HepG2 (cell line): ENCODE measurements around the gene TMC2. TPM values are rescaled to one million over a fixed set of nuclear protein-coding genes. Genes with fewer than 3 reads are reported as not detected.
"Not testable (repeated sequence)": the region's sequence is repeated elsewhere in the genome, so short reads cannot be mapped to it uniquely, and the experiment has no call there.

Experiments
- ATAC-seq: fragments of 200-7000 bp; cut with Tn5 transposase; 3 replicates; pipeline ENCODE4 v1.9.1; 2020; ENCODE audit warnings: mild to moderate bottlenecking, moderate library complexity
- BruUV-seq: library from RNA; stranded (reverse); fragments of 400-500 nt; replicated peaks from 2 replicates; lab custom pipeline; 2021; lab: Mats Ljungman, UMichigan
- CTCF ChIA-PET: fragments of 300-600 bp; formaldehyde crosslinking; extraction: SDS; loops from one replicate; lab custom pipeline; 2021; ENCODE audit warnings: low total read pairs, inconsistent platforms, low intra/inter-chr PET ratio; lab: Yijun Ruan, JAX
- POLR2A ChIA-PET: fragments of 350-600 bp; sonication (Branson Sonifier 250); formaldehyde crosslinking; loops from one replicate; lab custom pipeline; 2020; ENCODE audit warnings: antibody characterized with exemption, inconsistent platforms; lab: Yijun Ruan, JAX
- DNase-seq: peaks from one replicate; pipeline ENCODE4 v3.0.0-alpha.2; 2015; ENCODE audit warnings: low spot score
- FAIRE-seq: peaks from 3 replicates; lab custom pipeline; 2011; peaks lifted over from hg19 to GRCh38; lab: Jason Lieb, UNC
- H2AFZ ChIP-seq: one replicate; pipeline ENCODE4 v1.6.1; 2011; ENCODE audit warnings: low read length, inconsistent platforms
- H3K27ac ChIP-seq: fragments of 300-600 bp; 3 replicates; pipeline ENCODE4 v1.8.0; 2011; ENCODE audit warnings: mixed run types, mild to moderate bottlenecking, mixed read lengths, low read length, inconsistent platforms; ENCODE audit not compliant: insufficient read depth; ENCODE audit errors: extremely low read length
- H3K27me3 ChIP-seq, 2 experiments: fragments of 200-600 bp in 1 of 2; 2 replicates in 1 of 2; 3 replicates in 1 of 2; pipeline versions ENCODE4 v1.6.0 to v1.8.0; 2011; ENCODE audit warnings: low read length in 2 of 2, mild to moderate bottlenecking in 2 of 2, moderate library complexity in 2 of 2, inconsistent platforms in 1 of 2; ENCODE audit not compliant: insufficient read depth in 2 of 2, control insufficient read depth in 1 of 2
- H3K36me3 ChIP-seq, 2 experiments: fragments of 200-600 bp in 1 of 2; replicated peaks in 1 of 2; 2 replicates in 1 of 2; 3 replicates in 1 of 2; pipeline versions ENCODE4 v1.5.1 to v1.8.0; 2011; ENCODE audit warnings: low read length in 2 of 2, inconsistent platforms in 1 of 2; ENCODE audit not compliant: insufficient read depth in 2 of 2, control insufficient read depth in 1 of 2
- H3K4me1 ChIP-seq: 2 replicates; pipeline ENCODE4 v1.5.1; 2012; ENCODE audit warnings: low read length, inconsistent platforms; ENCODE audit not compliant: insufficient read depth
- H3K4me2 ChIP-seq: 2 replicates; pipeline ENCODE4 v1.6.0; 2011; ENCODE audit warnings: low read depth, low read length, inconsistent platforms
- H3K4me3 ChIP-seq, 3 experiments: fragments of 200-600 bp in 1 of 3; sonication (generic), shearing (Covaris generic) in 1 of 3; replicated peaks in 1 of 3; 2 replicates each; pipeline ENCODE4 v1.5.1; 2011 to 2016; ENCODE audit warnings: low read length in 3 of 3, inconsistent platforms in 2 of 3, low read depth in 2 of 3, mild to moderate bottlenecking in 2 of 3, control low read depth in 1 of 3, mixed read lengths in 1 of 3; ENCODE audit not compliant: insufficient read depth in 1 of 3
- H3K79me2 ChIP-seq: one replicate; pipeline ENCODE4 v1.6.1; 2011; ENCODE audit warnings: low read length, inconsistent platforms; ENCODE audit not compliant: insufficient read depth
- H3K9ac ChIP-seq: 2 replicates; pipeline ENCODE4 v1.6.0; 2011; ENCODE audit warnings: mild to moderate bottlenecking, low read depth, low read length, inconsistent platforms; ENCODE audit not compliant: insufficient read depth
- H3K9me3 ChIP-seq: 2 replicates; pipeline ENCODE4 v1.5.1; 2012; ENCODE audit warnings: mild to moderate bottlenecking, low read length
- H4K20me1 ChIP-seq: 2 replicates; pipeline ENCODE4 v1.6.0; 2011; ENCODE audit warnings: inconsistent platforms, mild to moderate bottlenecking, low read length, moderate library complexity; ENCODE audit not compliant: insufficient read depth
- CEBPB ChIP-seq: IDR thresholded peaks from 2 replicates; pipeline ENCODE4 v1.6.1; 2011; ENCODE audit warnings: low read depth, low read length, improper control_type of control experiment, borderline replicate concordance
- CEBPG ChIP-seq: IDR thresholded peaks from 2 replicates; pipeline ENCODE4 v1.6.1; 2016
- FOXA1 ChIP-seq, 2 experiments: fragments of 450-650 bp in 1 of 2; sonication (generic) in 1 of 2; formaldehyde crosslinking in 1 of 2; IDR thresholded peaks; 2 replicates each; pipeline versions ENCODE4 v1.4.0 to v1.6.1; 2016 to 2020; ENCODE audit warnings: missing genetic modification reagents in 1 of 2
- FOXP1 ChIP-seq, 2 experiments: fragments of 450-650 bp in 1 of 2; IDR thresholded peaks; 2 replicates each; pipeline ENCODE4 v1.6.1; 2017 to 2018; ENCODE audit warnings: antibody characterized with exemption in 1 of 2
- ISL2 ChIP-seq: sonication (generic); formaldehyde crosslinking; IDR thresholded peaks from 2 replicates; pipeline ENCODE4 v1.5.0; 2020; ENCODE audit warnings: missing genetic modification reagents
- NR2F6 ChIP-seq, 2 experiments: IDR thresholded peaks; 2 replicates each; pipeline ENCODE4 v1.6.1; 2016; ENCODE audit warnings: antibody characterized with exemption in 1 of 2, mild to moderate bottlenecking in 1 of 2
- SAP130 ChIP-seq: IDR thresholded peaks from 2 replicates; pipeline ENCODE4 v1.6.1; 2016; ENCODE audit warnings: low read depth
- SOX13 ChIP-seq, 3 experiments: fragments of 450-650 bp in 1 of 3; sonication (generic) in 1 of 3; formaldehyde crosslinking in 1 of 3; IDR thresholded peaks in 2 of 3; conservative IDR thresholded peaks in 1 of 3; 2 replicates each; pipeline versions ENCODE4 v1.5.0 to v1.6.1; 2016 to 2020; ENCODE audit warnings: antibody characterized with exemption in 1 of 3, mild to moderate bottlenecking in 1 of 3, missing compliant biosample characterization in 1 of 3, missing genetic modification reagents in 1 of 3, moderate library complexity in 1 of 3
- SOX6 ChIP-seq, 2 experiments: fragments of 450-650 bp in 1 of 2; sonication (generic) in 1 of 2; formaldehyde crosslinking in 1 of 2; IDR thresholded peaks; 2 replicates each; pipeline versions ENCODE4 v1.4.0 to v1.6.1; 2017 to 2020; ENCODE audit warnings: antibody characterized with exemption in 1 of 2, mild to moderate bottlenecking in 1 of 2, missing genetic modification reagents in 1 of 2
- WGBS: methylation state at CpG from one replicate; pipeline ENCODE4 v1.1.6; 2017; ENCODE audit warnings: low lambda C conversion rate; 5-methylcytosine and 5-hydroxymethylcytosine counted together
- in situ Hi-C: cut with HindIII; loops from 2 replicates; pipeline ENCODE4 v1.10.0; 2017; ENCODE audit warnings: low pct_unique_long_range_greater_than_20kb; ENCODE audit not compliant: extremely low pct_ligation_motif_present
- intact Hi-C: fragments of 100-400 bp; cut with micrococcal nuclease; formaldehyde crosslinking; loops from one replicate; pipeline ENCODE4 v1.10.0; 2022; ENCODE audit not compliant: unreplicated experiment
- polyA plus RNA-seq, 8 experiments: library from polyadenylated mRNA; depleted of rRNA in 3 of 8; stranded (reverse) in 7 of 8; unstranded in 1 of 8; fragments of >200 nt; fragmentation: Illumina TruSeq in 4 of 8; extraction: Trizol in 4 of 8; gene quantifications; 2 replicates each; pipeline versions ENCODE4 v1.2.1 to v1.2.3, GENCODE V29; 2011 to 2016; ENCODE audit warnings: low read depth in 4 of 8, missing spikeins in 1 of 8, mixed read lengths in 1 of 8; ENCODE audit not compliant: insufficient read depth in 1 of 8
- total RNA-seq, 5 experiments: library from RNA; depleted of rRNA; stranded (reverse); fragments of >200 nt; fragmentation: Illumina TruSeq; extraction: Trizol; gene quantifications; 2 replicates each; pipeline ENCODE4 v1.2.3, GENCODE V29; 2016; ENCODE audit warnings: low read depth in 1 of 5
- TF ChIP-seq, protein P1 (sequence below), 2 experiments: fragments of 450-650 bp in 1 of 2; sonication (generic) in 1 of 2; formaldehyde crosslinking; IDR thresholded peaks; 2 replicates each; pipeline versions ENCODE4 v1.5.0 to v1.8.0; 2020 to 2022; ENCODE audit warnings: mild to moderate bottlenecking in 1 of 2, missing genetic modification reagents in 1 of 2
- TF ChIP-seq, protein P2 (sequence below), 2 experiments: fragments of 450-650 bp in 1 of 2; sonication (generic) in 1 of 2; formaldehyde crosslinking in 1 of 2; IDR thresholded peaks; 2 replicates each; pipeline versions ENCODE4 v1.6.1 to v1.8.0; 2016 to 2022; ENCODE audit warnings: antibody characterized with exemption in 1 of 2, mild to moderate bottlenecking in 1 of 2, missing genetic modification reagents in 1 of 2

TMC2 gene
- total and polyA plus RNA-seq, 2 of the 13 experiments (the other 11 are each of a cell fraction or from before 2014, with no cell fraction given): not detected

DNA sequence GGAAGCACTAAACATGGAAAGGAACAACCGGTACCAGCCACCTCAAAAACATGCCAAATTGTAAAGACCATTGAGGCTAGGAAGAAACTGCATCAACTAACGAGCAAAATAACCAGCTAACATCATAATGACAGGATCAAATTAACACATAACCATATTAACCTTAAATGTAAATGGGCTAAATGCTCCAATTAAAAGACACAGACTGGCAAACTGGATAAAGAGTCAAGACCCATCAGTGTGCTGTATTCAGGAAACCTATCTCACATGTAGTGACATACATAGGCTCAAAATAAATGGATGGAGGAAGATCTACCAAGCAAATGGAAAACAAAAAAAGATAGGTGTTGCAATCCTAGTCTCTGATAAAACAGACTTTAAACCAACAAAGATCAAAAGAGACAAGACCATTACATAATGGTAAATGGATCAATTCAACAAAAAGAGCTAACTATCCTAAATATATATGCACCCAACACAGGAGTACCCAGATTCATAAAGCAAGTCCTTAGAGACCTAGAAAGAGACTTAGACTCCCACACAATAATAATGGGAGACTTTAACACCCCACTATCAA lies 33.5 kb upstream of the TMC2 start:
- Histone ChIP-seq H3K4me1 (peaks cover 15% of the 10 kb centered on the region), H3K36me3 (peaks cover 12 to 26% of the 10 kb centered on the region in 2 experiments; a peak in 4 of 5 replicates), H3K79me2 (peaks cover 15% of the 10 kb centered on the region)
- H3K27me3 ChIP-seq; H3K4me3 ChIP-seq; H3K9ac ChIP-seq; H4K20me1 ChIP-seq; intact Hi-C loops; H2AFZ ChIP-seq; H3K27ac ChIP-seq; BruUV-seq; H3K4me2 ChIP-seq; in situ Hi-C loops; CTCF ChIA-PET; DNase-seq; FAIRE-seq; ATAC-seq; H3K9me3 ChIP-seq; TF ChIP-seq SOX6, FOXA1, SOX13, FOXP1 (IDR thresholded peaks at IDR 0.05): not testable (repeated sequence)
- WGBS: 96% methylated on average over 2 of the region's 2 CpGs
- POLR2A ChIA-PET: interaction anchor here (1.4 kb wide), 1 partner anchor 33 kb away, joined by 9 read pairs; the partner anchor contains the start of gene SNRPB
- TF ChIP-seq CEBPB (peak; percentile 55; the same call in 1 of the 2 replicates), SOX6 (CRISPR knock-in tag; IDR thresholded peaks at IDR 0.05) (peak; percentile 51; the same call in 1 of the 2 replicates), ISL2 (CRISPR knock-in tag) (peak; percentile 58; the same call in 1 of the 2 replicates), NR2F6 (IDR thresholded peaks at IDR 0.05) (0 out of 2 replicates have a peak, but pooled peaks have one; percentile 14), NR2F6 (CRISPR knock-in tag; IDR thresholded peaks at IDR 0.05) (peak; percentile 21; the same call in 1 of the 2 replicates), SAP130 (peak; percentile 36; the same call in 1 of the 2 replicates), FOXA1 (CRISPR knock-in tag; IDR thresholded peaks at IDR 0.05) (peak; percentile 23; the same call in 1 of the 2 replicates), SOX13 (CRISPR knock-in tag; conservative IDR thresholded peaks at IDR 0.05 in 1 of 2, IDR thresholded peaks at IDR 0.05 in 1 of 2) (peak in 1 of 2 experiments; percentile 54; a peak in 1 of 4 replicates), FOXP1 (CRISPR knock-in tag; IDR thresholded peaks at IDR 0.05) (peak; percentile 58; the same call in 1 of the 2 replicates), CEBPG (CRISPR knock-in tag) (peak; percentile 84)
- TF ChIP-seq, protein P1, sequence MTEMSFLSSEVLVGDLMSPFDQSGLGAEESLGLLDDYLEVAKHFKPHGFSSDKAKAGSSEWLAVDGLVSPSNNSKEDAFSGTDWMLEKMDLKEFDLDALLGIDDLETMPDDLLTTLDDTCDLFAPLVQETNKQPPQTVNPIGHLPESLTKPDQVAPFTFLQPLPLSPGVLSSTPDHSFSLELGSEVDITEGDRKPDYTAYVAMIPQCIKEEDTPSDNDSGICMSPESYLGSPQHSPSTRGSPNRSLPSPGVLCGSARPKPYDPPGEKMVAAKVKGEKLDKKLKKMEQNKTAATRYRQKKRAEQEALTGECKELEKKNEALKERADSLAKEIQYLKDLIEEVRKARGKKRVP (CRISPR knock-in tag; IDR thresholded peaks at IDR 0.05): 0 out of 4 replicates have a peak, but pooled peaks of 1 of the 2 experiments have one; percentile 15
- TF ChIP-seq, protein P2, sequence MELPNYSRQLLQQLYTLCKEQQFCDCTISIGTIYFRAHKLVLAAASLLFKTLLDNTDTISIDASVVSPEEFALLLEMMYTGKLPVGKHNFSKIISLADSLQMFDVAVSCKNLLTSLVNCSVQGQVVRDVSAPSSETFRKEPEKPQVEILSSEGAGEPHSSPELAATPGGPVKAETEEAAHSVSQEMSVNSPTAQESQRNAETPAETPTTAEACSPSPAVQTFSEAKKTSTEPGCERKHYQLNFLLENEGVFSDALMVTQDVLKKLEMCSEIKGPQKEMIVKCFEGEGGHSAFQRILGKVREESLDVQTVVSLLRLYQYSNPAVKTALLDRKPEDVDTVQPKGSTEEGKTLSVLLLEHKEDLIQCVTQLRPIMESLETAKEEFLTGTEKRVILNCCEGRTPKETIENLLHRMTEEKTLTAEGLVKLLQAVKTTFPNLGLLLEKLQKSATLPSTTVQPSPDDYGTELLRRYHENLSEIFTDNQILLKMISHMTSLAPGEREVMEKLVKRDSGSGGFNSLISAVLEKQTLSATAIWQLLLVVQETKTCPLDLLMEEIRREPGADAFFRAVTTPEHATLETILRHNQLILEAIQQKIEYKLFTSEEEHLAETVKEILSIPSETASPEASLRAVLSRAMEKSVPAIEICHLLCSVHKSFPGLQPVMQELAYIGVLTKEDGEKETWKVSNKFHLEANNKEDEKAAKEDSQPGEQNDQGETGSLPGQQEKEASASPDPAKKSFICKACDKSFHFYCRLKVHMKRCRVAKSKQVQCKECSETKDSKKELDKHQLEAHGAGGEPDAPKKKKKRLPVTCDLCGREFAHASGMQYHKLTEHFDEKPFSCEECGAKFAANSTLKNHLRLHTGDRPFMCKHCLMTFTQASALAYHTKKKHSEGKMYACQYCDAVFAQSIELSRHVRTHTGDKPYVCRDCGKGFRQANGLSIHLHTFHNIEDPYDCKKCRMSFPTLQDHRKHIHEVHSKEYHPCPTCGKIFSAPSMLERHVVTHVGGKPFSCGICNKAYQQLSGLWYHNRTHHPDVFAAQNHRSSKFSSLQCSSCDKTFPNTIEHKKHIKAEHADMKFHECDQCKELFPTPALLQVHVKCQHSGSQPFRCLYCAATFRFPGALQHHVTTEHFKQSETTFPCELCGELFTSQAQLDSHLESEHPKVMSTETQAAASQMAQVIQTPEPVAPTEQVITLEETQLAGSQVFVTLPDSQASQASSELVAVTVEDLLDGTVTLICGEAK (IDR thresholded peaks at IDR 0.05): 0 out of 2 replicates have a peak, but pooled peaks have one; percentile 8
- TF ChIP-seq, protein P2 (CRISPR knock-in tag; IDR thresholded peaks at IDR 0.05): not testable (repeated sequence)
